ENCODE results near the gene VTA1. TPM values are rescaled to one million over a fixed set of nuclear protein-coding genes. Genes with fewer than 3 reads are reported as not detected.
"Not testable (repeated sequence)": the region's sequence is repeated elsewhere in the genome, so short reads cannot be mapped to it uniquely, and the experiment has no call there.

Gene VTA1
- polyA plus RNA-seq (ENCODE audit: insufficient read length in 12 of 12), result 10 to 100 TPM in 11 of 12 donors, not detected in 1; 35.3 to 70.4 (median 66.2) TPM
- long read RNA-seq, donor 1, full-length matches to known transcripts, result 18 of 50 reads
- long read RNA-seq, donor 1, partial matches to known transcripts, result 32 of 50 reads
- long read RNA-seq, donor 1, other reads (novel, unspliced or antisense), result 0 of 50 reads
- long read RNA-seq, donor 2, full-length matches to known transcripts, result 42 of 50 reads
- long read RNA-seq, donor 2, partial matches to known transcripts, result 8 of 50 reads
- long read RNA-seq, donor 2, other reads (novel, unspliced or antisense), result 0 of 50 reads
- long read RNA-seq, donor 3, full-length matches to known transcripts, result 19 of 26 reads
- long read RNA-seq, donor 3, partial matches to known transcripts, result 7 of 26 reads
- long read RNA-seq, donor 3, other reads (novel, unspliced or antisense), result 0 of 26 reads
- long read RNA-seq, donor 4, full-length matches to known transcripts, result 7 of 17 reads
- long read RNA-seq, donor 4, partial matches to known transcripts, result 10 of 17 reads
- long read RNA-seq, donor 4, other reads (novel, unspliced or antisense), result 0 of 17 reads
- long read RNA-seq, donor 5, full-length matches to known transcripts, result 28 of 37 reads
- long read RNA-seq, donor 5, partial matches to known transcripts, result 9 of 37 reads
- long read RNA-seq, donor 5, other reads (novel, unspliced or antisense), result 0 of 37 reads
- long read RNA-seq, donor 6, full-length matches to known transcripts, result 14 of 14 reads
- long read RNA-seq, donor 6, partial matches to known transcripts, result 0 of 14 reads
- long read RNA-seq, donor 6, other reads (novel, unspliced or antisense), result 0 of 14 reads
- long read RNA-seq, donor 7, full-length matches to known transcripts, result 6 of 6 reads
- long read RNA-seq, donor 7, partial matches to known transcripts, result 0 of 6 reads
- long read RNA-seq, donor 7, other reads (novel, unspliced or antisense), result 0 of 6 reads
- long read RNA-seq, donor 8, full-length matches to known transcripts, result 21 of 21 reads
- long read RNA-seq, donor 8, partial matches to known transcripts, result 0 of 21 reads
- long read RNA-seq, donor 8, other reads (novel, unspliced or antisense), result 0 of 21 reads
- long read RNA-seq, donor 9, full-length matches to known transcripts, result 10 of 20 reads
- long read RNA-seq, donor 9, partial matches to known transcripts, result 10 of 20 reads
- long read RNA-seq, donor 9, other reads (novel, unspliced or antisense), result 0 of 20 reads
- long read RNA-seq, donor 10, full-length matches to known transcripts, result 16 of 16 reads
- long read RNA-seq, donor 10, partial matches to known transcripts, result 0 of 16 reads
- long read RNA-seq, donor 10, other reads (novel, unspliced or antisense), result 0 of 16 reads
- long read RNA-seq, donor 11, full-length matches to known transcripts, result 26 of 37 reads
- long read RNA-seq, donor 11, partial matches to known transcripts, result 11 of 37 reads
- long read RNA-seq, donor 11, other reads (novel, unspliced or antisense), result 0 of 37 reads

- peak; percentile 99 for DNase-seq
Measured at GRCh38 chr6:142146828-142147662, at the start of gene VTA1, which contains the start of gene NMBR. Gene VTA1, plus strand, starts transcription at chr6:142147263. Its CDS starts 25 bp downstream, at chr6:142147288. Gene NMBR, minus strand, starts transcription at chr6:142147122. Its CDS starts 58,464 bp downstream, at chr6:142088658.

GRCh38 chr6:142104820-142105219 lies 42.2 kb upstream of the VTA1 start:
- not testable (repeated sequence) for DNase-seq

GRCh38 chr6:142110820-142111219 lies 36.2 kb upstream of the VTA1 start:
- not testable (repeated sequence) for DNase-seq

GRCh38 chr6:142112451-142113061 lies 34.5 kb upstream of the VTA1 start:
- DNase-seq, result peak; percentile 72

GRCh38 chr6:142117366-142117765 lies 29.7 kb upstream of the VTA1 start:
- no peak for DNase-seq

GRCh38 chr6:142118328-142118727 lies 28.7 kb upstream of the VTA1 start:
- DNase-seq, result no peak

- no peak for DNase-seq
Measured at GRCh38 chr6:142118925-142119324, 28.1 kb upstream of the VTA1 start.

GRCh38 chr6:142121342-142121741 lies 25.7 kb upstream of the VTA1 start:
- no peak for DNase-seq

GRCh38 chr6:142130814-142131213 lies 16.2 kb upstream of the VTA1 start:
- DNase-seq, result no peak

GRCh38 chr6:142132625-142133024 lies 14.4 kb upstream of the VTA1 start, which contains the start of gene GJE1:
Gene GJE1, plus strand, starts transcription at chr6:142132925. Its CDS starts 234 bp downstream, at chr6:142133159.
- DNase-seq, result no peak

- DNase-seq, result no peak
Measured at GRCh38 chr6:142138876-142139275, 8.2 kb upstream of the VTA1 start.

GRCh38 chr6:142141531-142141930 lies 5.5 kb upstream of the VTA1 start:
- not testable (repeated sequence) for DNase-seq

- DNase-seq, result no peak
Measured at GRCh38 chr6:142152746-142153145, 5.7 kb downstream of the VTA1 start.

- DNase-seq, result no peak
Measured at GRCh38 chr6:142153196-142153595, 6.1 kb downstream of the VTA1 start.

GRCh38 chr6:142154336-142154735 lies 7.3 kb downstream of the VTA1 start:
- no peak for DNase-seq

- DNase-seq, result no peak
Measured at GRCh38 chr6:142155091-142155490, 8.0 kb downstream of the VTA1 start.

GRCh38 chr6:142155895-142156757 lies 9.1 kb downstream of the VTA1 start:
- peak; percentile 42 for DNase-seq

GRCh38 chr6:142156758-142157068 lies 9.7 kb downstream of the VTA1 start:
- DNase-seq, result not testable (repeated sequence)

- no peak for DNase-seq
Measured at GRCh38 chr6:142162780-142163179, 15.7 kb downstream of the VTA1 start.
